ENCODE measurements around the gene FGF21.
"Not testable (repeated sequence)": the region's sequence is repeated elsewhere in the genome, so short reads cannot be mapped to it uniquely, and the experiment has no call there.

Gene FGF21, protein sequence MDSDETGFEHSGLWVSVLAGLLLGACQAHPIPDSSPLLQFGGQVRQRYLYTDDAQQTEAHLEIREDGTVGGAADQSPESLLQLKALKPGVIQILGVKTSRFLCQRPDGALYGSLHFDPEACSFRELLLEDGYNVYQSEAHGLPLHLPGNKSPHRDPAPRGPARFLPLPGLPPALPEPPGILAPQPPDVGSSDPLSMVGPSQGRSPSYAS

GRCh38 chr19:48755084-48755641 is at the start of gene FGF21:
Gene FGF21 (plus strand): TSS chr19:48755524. CDS start chr19:48756237, 713 bp downstream.
- no peak for DNase-seq (ENCODE audit: low read depth in 2 of 2, low spot score in 1 of 2)

GRCh38 chr19:48708471-48708870 is 46.9 kb upstream of the FGF21 start:
- DNase-seq (ENCODE audit: low read depth in 2 of 2, low spot score in 1 of 2) = no peak

DNA sequence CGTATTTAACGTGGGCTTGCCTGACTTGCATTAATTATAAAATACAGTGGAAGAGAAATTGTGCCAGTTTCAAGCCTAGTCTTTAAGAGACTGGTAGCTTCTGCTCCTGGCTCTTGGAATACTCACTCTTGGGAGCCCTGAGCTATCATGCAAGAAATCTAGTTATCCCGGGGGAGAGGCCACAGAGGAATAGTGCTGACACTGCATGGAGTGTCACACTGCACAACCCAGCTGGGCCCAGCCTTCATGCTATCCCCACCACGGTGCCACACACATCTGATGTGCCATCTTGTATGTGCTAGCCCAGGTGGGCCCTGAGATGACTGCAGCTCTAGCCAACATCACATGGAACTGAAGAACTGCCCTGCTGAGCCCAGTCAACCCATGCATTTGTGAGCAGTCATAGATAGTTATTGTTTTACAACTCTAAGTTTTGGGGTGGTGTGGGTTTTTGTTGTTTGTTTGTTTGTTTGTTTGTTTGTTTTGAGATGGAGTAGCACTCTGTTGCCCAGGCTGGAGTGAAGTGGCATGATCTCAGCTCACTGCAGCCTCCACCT is 44.1 kb upstream of the FGF21 start:
- DNase-seq (ENCODE audit: low read depth in 2 of 2, low spot score in 1 of 2) = no peak

- DNase-seq (ENCODE audit: low read depth in 2 of 2, low spot score in 1 of 2) = no peak
These were observed 42.1 kb upstream of the FGF21 start for GRCh38 chr19:48713041-48713863.

DNA sequence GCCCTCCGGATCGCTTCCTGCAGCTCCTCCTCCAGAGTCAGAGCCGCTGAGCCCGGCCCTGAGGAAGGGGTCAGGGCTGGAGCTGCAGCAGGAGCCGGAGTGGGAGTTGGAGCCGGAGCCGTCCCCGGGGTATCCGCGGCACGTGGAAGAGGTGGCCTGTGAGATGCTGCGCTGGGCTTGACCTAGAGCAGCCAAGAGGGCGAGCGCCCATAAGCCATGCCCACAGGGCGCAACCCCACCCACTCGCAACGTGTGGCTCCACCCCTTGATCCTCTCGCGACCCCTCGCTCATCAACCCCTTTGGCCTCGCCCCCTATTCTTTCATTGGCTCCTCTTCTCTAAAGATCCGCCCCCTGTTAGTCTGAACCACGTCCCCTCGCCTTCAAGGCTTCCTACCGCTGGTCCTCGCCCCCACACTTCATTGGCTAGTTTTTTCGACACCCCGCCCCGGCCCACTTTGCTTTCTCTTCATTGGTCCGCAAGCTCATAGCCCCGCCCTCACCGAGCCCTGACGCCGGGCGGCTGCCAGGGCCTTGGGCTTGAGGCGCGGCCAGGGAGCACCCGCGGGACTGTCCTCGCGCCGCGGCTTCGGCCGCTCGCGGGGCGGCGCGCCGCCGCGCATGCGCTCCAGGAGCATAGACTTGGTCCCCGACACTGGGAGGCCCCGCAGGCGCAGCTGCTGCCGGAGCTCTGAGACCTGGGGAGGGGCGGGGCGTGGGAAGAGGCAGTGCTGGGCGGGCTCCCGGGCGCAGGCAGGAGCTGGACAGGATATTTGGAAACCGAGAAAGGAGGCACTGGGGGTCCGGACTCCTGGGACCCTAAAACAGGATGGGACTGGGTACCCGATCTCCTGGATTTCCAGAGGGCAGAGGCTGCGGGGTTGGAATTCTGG is 41.2 kb upstream of the FGF21 start:
- DNase-seq (ENCODE audit: low read depth in 2 of 2, low spot score in 1 of 2) = peak; percentile 87 to 96

- no peak for DNase-seq (ENCODE audit: low read depth in 2 of 2, low spot score in 1 of 2)
These were observed 40.3 kb upstream of the FGF21 start for GRCh38 chr19:48714759-48715675.

- no peak for DNase-seq (ENCODE audit: low read depth in 2 of 2, low spot score in 1 of 2)
These were observed 39.6 kb upstream of the FGF21 start for GRCh38 chr19:48715681-48716171.

DNA sequence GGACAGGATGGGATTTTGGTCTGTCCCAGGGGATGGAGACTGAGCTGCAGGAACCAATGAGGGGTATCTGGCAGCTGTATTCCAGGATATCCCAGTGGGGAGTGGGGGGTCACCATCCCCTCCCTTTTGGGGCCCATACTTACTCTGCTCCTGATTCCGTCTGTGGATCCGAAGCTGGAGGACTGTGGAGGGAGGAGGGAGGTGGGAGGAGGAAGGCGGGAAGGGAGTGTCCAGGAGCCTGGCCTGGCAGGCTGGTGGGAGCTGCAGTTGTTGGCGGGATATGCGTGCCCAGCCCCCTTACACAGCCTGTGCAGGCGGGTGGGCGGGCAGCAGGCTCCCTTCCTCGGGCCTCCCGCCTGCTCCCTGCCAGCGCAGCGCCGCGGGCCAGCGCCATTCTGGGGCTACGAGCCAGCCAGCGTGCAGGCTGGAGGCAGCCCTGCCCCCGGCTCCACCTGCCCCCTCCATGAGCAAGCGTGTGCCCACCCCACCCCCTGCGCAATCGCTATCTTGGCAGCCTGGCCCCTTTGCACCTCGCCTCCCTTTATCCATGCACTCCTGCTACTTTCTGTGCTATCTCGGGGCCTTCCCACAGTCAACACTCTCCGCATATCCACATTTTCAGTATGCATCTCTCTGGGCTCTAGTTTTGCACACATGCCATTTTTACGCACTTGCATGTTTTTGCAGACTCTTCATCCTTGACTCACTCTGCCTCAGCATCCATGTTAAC is 38.6 kb upstream of the FGF21 start:
- no peak for DNase-seq (ENCODE audit: low read depth in 2 of 2, low spot score in 1 of 2)

DNA sequence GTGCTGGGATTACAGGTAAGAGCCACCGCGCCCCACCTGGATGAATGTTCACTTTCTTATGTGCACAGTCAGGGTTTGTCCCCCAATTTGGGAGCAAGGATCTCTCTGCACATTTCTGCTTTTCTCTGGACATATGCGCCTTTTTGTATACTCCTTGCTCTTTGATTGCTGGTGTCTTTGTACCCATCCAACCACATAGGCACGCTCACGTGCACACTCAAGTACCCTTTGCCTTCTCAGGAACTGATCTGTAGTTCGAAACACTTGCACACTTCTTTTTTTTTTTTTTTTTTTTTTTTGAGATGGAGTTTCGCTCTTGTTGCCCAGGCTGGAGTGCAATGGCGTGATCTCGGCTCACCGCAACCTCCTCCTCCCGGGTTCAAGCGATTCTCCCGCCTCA is 37.2 kb upstream of the FGF21 start:
- DNase-seq (ENCODE audit: low read depth in 2 of 2, low spot score in 1 of 2) = not testable (repeated sequence)

DNA sequence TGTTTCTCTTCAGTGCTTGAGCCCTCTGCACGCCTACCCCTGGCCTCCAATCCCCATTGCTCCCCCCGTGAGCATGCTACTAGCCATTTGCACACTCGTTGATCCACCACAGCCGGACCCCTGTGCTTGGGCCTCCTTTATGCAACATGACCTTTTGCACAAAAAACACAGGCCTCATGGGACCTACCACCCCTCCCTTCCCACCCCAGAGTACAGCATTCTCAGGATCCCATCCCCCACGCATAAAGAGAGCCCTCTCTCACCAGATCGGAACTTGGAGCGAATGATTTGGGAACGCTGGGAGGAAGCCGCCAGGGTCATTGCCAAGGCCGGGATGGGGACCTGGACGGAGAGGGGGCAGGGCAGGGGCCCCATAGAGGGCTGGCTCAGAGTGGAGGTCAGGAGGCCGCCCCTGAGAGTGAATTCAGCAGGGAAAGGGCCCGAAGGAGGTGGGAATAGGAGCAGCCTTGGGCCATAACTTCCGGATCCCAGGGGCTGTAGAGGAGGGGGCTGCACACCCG is 36.6 kb upstream of the FGF21 start:
- DNase-seq (ENCODE audit: low read depth in 2 of 2, low spot score in 1 of 2) = no peak

GRCh38 chr19:48719263-48720171 is 35.8 kb upstream of the FGF21 start, which contains the start of gene MAMSTR:
Gene MAMSTR (minus strand): TSS chr19:48719725. CDS start chr19:48719031, 694 bp downstream.
- no peak for DNase-seq (ENCODE audit: low read depth in 2 of 2, low spot score in 1 of 2)

- DNase-seq (ENCODE audit: low read depth in 2 of 2, low spot score in 1 of 2) = no peak
These were observed 35.1 kb upstream of the FGF21 start for GRCh38 chr19:48720251-48720612.

GRCh38 chr19:48720613-48721296 is 34.6 kb upstream of the FGF21 start:
- peak; percentile 76 to 79 for DNase-seq (ENCODE audit: low read depth in 2 of 2, low spot score in 1 of 2)

DNA sequence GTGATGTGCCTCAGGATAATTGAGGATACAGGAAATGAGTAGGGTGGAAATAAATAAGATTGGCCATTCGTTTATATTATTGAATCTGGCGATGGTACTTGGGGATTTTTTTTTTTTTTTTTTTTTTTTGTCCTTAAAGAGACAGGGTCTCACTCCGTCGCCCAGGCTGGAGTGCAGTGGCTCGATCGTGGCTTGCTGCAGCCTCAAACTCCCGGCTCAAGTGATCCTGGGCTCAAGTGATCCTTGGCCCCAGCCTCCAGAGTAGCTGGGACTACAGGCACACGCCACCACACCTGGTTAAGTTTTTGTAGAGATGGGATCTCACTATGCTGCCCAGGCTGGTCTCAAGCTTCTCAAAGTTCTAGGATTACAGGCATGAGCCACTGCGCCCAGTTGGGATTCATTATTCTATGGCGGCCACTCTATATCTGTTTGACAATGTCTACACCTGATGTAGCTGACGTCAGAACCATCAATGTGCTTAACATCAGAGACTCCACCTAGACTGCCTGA is 33.1 kb upstream of the FGF21 start:
- DNase-seq (ENCODE audit: low read depth in 2 of 2, low spot score in 1 of 2) = no peak

DNA sequence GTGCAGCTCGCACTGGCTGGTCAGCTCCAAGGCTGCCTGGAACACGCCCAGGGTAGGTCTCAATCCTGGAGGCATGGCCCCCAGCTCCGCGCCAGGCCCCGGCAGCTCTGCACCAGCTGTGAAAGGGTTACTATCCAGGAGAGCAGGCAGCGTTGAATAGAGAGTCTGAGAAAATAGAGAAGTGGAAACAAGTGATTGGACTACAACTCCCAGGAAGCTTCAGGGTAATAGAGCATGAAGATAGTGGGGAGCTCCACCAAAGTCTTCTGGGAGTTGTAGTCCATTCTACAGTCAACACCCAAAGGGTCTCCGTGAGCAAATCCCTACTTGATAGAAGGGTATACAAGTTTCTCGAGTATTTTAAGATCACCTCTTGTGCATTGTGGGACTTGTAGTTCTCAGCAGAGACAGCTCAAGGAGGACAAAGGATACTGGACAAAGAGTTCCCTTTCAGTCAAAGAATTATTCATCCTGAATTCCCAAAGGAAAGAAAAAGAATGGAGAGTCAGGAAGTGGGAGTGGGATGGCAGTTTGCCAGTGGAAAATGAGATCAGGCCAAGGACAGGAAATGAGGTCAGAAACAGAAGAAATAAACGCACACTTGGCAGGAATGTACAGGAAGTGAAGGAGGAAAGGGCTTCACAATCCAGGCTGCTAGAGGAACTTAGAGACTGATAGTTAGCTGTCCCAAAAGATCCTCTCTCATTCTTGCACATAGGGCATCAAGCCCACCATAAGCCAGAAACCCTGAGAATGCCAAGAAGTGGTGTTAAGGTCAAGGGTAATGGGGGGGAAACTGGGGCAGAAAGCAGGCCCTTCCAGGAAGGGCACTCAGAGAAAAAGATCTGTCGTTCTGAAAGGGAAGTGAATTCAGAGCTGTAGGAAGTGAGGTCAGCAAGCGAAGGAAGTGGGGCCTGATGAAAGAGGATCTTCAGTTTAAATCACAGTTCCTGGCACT is 30.2 kb upstream of the FGF21 start:
- no peak for DNase-seq (ENCODE audit: low read depth in 2 of 2, low spot score in 1 of 2)

- DNase-seq (ENCODE audit: low read depth in 2 of 2, low spot score in 1 of 2) = no peak
These were observed 28.8 kb upstream of the FGF21 start for GRCh38 chr19:48726556-48726955.
